ENCODE data around the gene DLGAP4. TPM values are rescaled to one million over a fixed set of nuclear protein-coding genes. Genes with fewer than 3 reads are reported as not detected.

The DLGAP4 gene
- total and polyA plus RNA-seq, 8 donors = 15.1 to 92.2 (median 33.5) TPM

DNA sequence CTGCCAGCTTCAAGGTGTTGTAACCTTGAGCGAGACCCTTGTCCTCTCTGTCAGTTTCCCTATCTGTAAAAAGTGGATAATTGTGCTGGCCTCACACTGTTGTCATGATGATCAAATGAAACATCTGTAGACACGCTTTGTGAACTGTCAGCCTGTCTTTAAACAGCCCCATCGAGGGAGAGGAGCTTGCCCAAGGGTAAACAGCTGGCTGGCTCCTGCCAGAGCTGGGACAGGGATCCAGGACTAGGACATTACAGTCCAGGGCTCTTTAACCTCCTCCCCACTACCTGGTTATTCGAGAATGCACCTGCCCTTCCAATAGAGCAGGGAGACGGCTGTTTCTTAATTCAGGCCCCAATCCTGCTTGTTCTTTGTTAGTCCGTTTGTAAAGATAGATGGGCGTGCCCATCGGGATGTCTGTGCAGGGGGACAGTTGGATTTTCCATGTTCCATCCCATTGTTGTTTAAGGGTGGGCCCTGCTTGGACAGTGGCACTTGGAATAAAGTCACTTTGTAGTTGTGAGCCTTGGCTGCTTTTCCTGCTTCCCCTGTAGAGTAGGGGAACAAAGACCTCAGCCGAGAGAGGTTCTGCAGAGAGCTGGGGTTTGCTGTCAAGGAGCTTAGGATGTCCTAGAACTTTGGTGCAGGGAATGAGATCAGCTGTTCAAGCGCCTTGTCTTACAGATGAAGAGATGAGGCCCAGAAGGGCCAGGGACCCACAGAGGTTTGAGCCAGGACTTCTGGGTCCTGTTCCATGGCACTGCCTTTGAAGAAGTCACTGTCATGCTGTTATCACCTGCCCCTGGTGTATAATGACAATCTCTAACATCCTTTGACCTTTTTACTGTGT, 157.3 kb downstream of the DLGAP4 start:
- TF ChIP-seq EP300 (IDR thresholded peaks at IDR 0.05) = no peak
- TF ChIP-seq POLR2A (IDR thresholded peaks at IDR 0.05) = no peak
- TF ChIP-seq, protein P1, sequence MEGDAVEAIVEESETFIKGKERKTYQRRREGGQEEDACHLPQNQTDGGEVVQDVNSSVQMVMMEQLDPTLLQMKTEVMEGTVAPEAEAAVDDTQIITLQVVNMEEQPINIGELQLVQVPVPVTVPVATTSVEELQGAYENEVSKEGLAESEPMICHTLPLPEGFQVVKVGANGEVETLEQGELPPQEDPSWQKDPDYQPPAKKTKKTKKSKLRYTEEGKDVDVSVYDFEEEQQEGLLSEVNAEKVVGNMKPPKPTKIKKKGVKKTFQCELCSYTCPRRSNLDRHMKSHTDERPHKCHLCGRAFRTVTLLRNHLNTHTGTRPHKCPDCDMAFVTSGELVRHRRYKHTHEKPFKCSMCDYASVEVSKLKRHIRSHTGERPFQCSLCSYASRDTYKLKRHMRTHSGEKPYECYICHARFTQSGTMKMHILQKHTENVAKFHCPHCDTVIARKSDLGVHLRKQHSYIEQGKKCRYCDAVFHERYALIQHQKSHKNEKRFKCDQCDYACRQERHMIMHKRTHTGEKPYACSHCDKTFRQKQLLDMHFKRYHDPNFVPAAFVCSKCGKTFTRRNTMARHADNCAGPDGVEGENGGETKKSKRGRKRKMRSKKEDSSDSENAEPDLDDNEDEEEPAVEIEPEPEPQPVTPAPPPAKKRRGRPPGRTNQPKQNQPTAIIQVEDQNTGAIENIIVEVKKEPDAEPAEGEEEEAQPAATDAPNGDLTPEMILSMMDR (IDR thresholded peaks at IDR 0.05) = no peak
- TF ChIP-seq POLR2AphosphoS5 (IDR thresholded peaks at IDR 0.05) = no peak
- intact Hi-C loops (cut with DNase I; ENCODE audit: low total_unique reads) = no loop called here
- Histone ChIP-seq H3K27me3 (no peaks in the 10 kb centered on the region), H3K4me3 (peak overlapping the region; percentile 55 to 71 (median 66)), H3K9me3 (no peaks in the 10 kb centered on the region), H3K4me1 (peaks cover 54 to 74% (median 70%) of the 10 kb centered on the region in 4 donors), H3K36me3 (no peaks in the 10 kb centered on the region), H3K27ac (peak overlapping the region; percentile 92 to 96 (median 95))
- 35 to 41% (median 36%) methylated on average over 10 of the region's 10 CpGs for WGBS, 5 donors
- DNase-seq = no peak

DNA sequence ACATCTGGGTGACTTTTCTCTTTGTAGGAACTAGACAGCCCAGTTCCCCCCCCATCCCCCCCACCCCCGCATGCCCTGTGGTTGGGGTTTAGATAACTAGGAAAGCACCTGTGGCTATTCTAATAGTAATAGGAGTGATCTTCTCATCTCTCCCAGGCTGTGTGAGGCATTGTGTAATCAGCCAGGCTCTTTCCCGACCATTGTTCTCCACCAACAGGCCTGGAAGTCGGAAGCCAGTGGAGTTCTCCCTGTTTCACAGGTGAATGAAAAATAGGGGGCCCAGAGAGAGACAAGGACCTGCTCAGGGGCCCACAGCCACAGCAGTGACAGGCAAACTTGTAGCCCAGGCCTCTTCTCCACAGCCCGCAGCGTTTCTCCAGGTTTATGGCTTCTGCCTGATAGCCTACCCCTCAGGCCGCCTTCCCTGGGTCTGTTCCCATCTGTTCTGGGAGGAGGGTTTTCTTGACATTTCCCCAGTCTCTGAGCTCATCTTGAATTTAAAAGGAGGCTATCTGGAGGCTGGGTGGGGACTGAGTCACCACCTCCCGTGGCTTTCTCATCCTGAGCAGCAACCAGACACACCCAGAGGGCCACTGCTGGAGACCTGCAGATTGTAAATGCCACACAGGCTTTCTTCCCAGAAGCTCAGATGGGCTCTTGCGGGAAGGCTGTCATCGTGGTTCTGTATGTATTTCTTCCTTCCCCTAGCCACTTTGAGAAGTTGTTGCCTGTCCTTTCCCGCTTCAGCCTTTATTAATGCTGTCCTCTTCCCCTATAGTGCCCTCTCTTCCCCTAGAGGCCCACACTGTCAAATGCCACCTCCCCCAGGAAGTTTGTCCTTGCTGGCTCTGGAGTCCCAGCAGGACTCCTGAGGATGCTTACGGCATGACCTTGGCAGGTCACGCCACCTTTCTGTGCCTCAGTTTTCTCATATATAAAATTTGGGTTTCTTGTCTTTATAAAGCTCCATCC, 159.3 kb downstream of the DLGAP4 start:
- WGBS, 5 donors = 38 to 50% (median 47%) methylated on average over 10 to 12 of the region's 12 CpGs
- peak overlapping the region in 1 of 4 donors; percentile 1 for H3K4me3 ChIP-seq

DNA sequence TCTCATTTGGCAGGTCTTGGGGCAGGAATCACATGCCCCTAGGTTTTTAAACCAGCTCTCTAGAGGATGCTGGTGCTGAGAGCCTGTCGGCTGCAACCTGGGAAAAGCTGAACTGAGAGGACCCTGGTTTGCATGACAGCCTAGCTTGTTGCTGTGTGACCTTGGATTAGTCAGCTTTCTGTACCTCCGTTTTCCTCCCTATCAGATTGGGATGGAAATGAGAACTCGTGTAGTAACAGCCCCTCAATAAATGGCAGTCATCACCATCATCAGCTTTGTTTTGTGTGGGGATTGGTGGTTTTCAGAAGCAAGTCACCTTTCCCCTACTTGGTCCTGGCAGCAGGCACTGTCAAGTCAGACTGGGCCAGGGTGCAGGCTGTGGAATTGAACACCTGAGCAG, 159.9 kb downstream of the DLGAP4 start:
- no peak overlapping the region for H3K4me3 ChIP-seq
- peak overlapping the region; percentile 25 to 95 (median 92) for H3K27ac ChIP-seq
- TF ChIP-seq, protein P1 (IDR thresholded peaks at IDR 0.05) = no peak
- TF ChIP-seq EP300 (IDR thresholded peaks at IDR 0.05) (no peak), POLR2AphosphoS5 (IDR thresholded peaks at IDR 0.05) (no peak), POLR2A (IDR thresholded peaks at IDR 0.05) (no peak)
- intact Hi-C loops (cut with DNase I; ENCODE audit: low total_unique reads) = no loop called here
- H3K27me3 ChIP-seq = no peaks in the 10 kb centered on the region
- H3K9me3 ChIP-seq = no peaks in the 10 kb centered on the region
- WGBS, 5 donors = 42 to 53% (median 44%) methylated on average over 3 of the region's 3 CpGs
- no peak for DNase-seq
- H3K36me3 ChIP-seq = no peaks in the 10 kb centered on the region
- H3K4me1 ChIP-seq = peaks cover 74 to 93% (median 89%) of the 10 kb centered on the region in 4 donors

More for the DNA sequence above, 159.3 kb downstream of the DLGAP4 start:
- Histone ChIP-seq H3K9me3 (no peaks in the 10 kb centered on the region), H3K4me1 (peaks cover 72 to 91% (median 87%) of the 10 kb centered on the region in 4 donors), H3K27ac (peak overlapping the region; percentile 25 to 95 (median 92)), H3K27me3 (no peaks in the 10 kb centered on the region), H3K36me3 (no peaks in the 10 kb centered on the region)
- no peak for TF ChIP-seq POLR2A (IDR thresholded peaks at IDR 0.05)
- TF ChIP-seq EP300 (IDR thresholded peaks at IDR 0.05) = no peak
- TF ChIP-seq, protein P1 (IDR thresholded peaks at IDR 0.05) = no peak
- TF ChIP-seq POLR2AphosphoS5 (IDR thresholded peaks at IDR 0.05) = peak in 1 of 3 donors; percentile 66
- intact Hi-C loops (cut with DNase I; ENCODE audit: low total_unique reads) = no loop called here
- DNase-seq = peak; percentile 35 to 60

Measured in stomach (tissue), 9 donors.